ENCODE results near the gene KCNB1.

Gene KCNB1

GRCh38 chr20:49437057-49437456, 45.4 kb downstream of the KCNB1 start:
- no peak for DNase-seq (ENCODE audit: low read depth, low spot score)

DNA sequence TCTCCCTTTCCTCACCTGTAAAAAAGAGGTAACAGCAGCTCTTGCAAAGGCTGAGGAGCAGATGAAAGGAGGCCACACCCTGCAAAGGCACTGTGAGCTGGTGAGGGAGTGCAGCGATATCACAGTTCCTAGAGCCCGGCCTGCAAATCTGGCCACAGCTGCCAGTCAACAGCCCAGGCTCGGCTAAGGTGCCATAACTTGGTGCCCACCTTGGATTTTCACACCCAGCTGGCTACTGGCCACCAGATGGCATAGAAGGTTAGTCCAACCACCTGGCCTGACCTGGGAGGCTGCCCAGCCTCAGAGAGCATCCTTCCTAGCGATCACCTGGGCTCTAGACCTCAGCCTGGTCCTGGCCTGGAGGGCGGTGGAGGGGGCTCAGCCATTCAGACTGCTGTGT, 46.8 kb downstream of the KCNB1 start:
- DNase-seq (ENCODE audit: low read depth, low spot score) = no peak

GRCh38 chr20:49433333-49433732, 49.1 kb downstream of the KCNB1 start:
- no peak for DNase-seq (ENCODE audit: low read depth, low spot score)

GRCh38 chr20:49432550-49432949, 49.9 kb downstream of the KCNB1 start:
- no peak for DNase-seq (ENCODE audit: low read depth, low spot score)

- DNase-seq (ENCODE audit: low read depth, low spot score) = no peak
Measured at GRCh38 chr20:49431329-49431728, 51.1 kb downstream of the KCNB1 start.

DNA sequence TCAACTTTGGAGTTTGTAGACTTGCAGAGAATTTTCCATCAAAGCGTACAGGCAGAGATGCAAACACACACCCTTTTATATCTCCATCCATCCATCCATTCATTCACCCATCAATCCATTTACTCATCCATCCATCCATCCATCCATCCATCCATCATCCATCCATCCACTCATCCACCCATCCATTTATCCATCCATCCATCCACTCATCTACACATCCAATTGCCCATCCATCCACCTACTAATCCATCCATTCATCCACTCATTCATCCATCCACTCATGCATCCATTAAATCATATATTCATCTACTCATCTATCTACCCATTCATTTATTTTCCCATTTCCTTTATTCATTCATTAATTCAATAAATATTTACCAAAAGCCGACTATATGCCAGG, 52.1 kb downstream of the KCNB1 start:
- no peak for DNase-seq (ENCODE audit: low read depth, low spot score)

GRCh38 chr20:49427751-49428518, 54.5 kb downstream of the KCNB1 start:
- DNase-seq (ENCODE audit: low read depth, low spot score) = no peak

GRCh38 chr20:49426873-49427272, 55.6 kb downstream of the KCNB1 start:
- DNase-seq (ENCODE audit: low read depth, low spot score) = no peak

- DNase-seq (ENCODE audit: low read depth, low spot score) = no peak
Measured at GRCh38 chr20:49426395-49426794, 56.1 kb downstream of the KCNB1 start.

DNA sequence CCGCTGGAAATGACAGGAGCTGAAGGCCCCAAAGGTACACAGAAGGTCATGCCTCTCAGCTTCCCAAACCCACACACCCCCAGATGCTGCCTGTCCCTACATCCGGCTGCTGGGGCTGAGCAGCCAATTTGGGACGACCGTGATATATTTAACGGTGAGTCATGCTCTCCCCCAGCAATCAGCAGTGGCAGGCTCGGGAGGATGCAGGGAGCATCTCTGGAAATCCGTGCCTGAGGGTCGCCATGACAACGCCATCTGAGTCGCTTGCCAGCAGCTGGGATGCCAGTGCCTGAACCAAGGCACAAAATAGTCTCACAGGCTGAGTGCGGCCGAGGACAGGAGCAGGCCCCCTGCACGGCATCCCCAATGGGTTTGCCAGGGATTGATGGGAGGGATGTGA, 57.9 kb downstream of the KCNB1 start:
- DNase-seq (ENCODE audit: low read depth, low spot score) = no peak

GRCh38 chr20:49422161-49422560, 60.3 kb downstream of the KCNB1 start:
- DNase-seq (ENCODE audit: low read depth, low spot score) = no peak

- no peak for DNase-seq (ENCODE audit: low read depth, low spot score)
Measured at GRCh38 chr20:49420811-49421295, 61.6 kb downstream of the KCNB1 start.

- DNase-seq (ENCODE audit: low read depth, low spot score) = no peak
Measured at GRCh38 chr20:49420292-49420691, 62.2 kb downstream of the KCNB1 start.

DNA sequence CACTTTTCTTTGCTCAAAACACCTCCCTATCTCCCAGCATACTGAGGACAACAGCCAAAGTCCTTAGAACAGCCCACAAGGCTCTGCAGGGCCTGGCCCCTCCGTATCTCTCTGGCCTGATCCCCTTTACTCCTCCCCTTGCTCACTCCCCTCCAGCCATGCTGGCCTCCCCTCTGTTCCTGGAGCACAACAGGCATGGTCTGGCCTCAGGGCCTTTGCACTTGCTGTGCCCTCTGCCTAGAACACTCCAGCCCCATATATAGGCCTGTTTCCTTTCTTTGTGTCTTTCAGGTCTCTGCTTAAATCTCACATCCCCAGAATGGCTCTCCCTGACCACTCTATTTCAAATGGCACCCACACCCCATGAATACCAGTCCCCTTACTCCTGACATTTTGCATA, 62.7 kb downstream of the KCNB1 start:
- no peak for DNase-seq (ENCODE audit: low read depth, low spot score)

- no peak for DNase-seq (ENCODE audit: low read depth, low spot score)
Measured at GRCh38 chr20:49418809-49419208, 63.7 kb downstream of the KCNB1 start.

DNA sequence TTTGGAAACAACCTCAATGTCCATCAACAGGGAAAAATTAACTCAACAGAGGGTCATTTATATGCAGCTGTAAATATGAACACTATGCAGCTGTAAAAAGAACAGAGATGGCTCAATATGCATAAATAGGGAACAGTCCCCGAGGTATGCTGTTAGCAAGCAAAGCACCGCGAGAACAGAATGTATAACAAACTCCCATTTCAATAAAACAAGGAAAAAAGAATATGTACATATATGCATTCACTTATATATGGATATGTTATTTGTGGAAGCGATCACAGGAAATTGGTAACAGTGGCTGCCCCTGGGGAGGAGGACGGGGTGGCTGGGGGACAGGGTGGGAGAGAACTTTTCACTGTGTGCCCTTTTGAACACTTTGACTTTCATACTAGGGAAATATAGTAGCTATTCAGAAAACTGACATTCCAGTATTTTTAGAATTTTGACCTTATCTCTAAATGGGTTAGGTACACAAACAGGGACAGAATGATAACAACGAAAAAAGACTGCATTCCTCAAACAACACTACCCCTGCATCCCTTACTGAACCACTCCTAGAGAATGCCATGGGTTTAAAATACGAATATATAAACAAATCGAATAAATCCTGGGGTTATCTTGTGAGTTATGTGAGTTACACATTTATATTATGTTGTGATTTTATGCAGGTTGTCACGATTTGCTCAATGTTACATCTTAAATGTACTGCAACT, 64.5 kb downstream of the KCNB1 start:
- DNase-seq (ENCODE audit: low read depth, low spot score) = no peak

GRCh38 chr20:49415668-49416044, 66.8 kb downstream of the KCNB1 start:
- DNase-seq (ENCODE audit: low read depth, low spot score) = no peak

DNA sequence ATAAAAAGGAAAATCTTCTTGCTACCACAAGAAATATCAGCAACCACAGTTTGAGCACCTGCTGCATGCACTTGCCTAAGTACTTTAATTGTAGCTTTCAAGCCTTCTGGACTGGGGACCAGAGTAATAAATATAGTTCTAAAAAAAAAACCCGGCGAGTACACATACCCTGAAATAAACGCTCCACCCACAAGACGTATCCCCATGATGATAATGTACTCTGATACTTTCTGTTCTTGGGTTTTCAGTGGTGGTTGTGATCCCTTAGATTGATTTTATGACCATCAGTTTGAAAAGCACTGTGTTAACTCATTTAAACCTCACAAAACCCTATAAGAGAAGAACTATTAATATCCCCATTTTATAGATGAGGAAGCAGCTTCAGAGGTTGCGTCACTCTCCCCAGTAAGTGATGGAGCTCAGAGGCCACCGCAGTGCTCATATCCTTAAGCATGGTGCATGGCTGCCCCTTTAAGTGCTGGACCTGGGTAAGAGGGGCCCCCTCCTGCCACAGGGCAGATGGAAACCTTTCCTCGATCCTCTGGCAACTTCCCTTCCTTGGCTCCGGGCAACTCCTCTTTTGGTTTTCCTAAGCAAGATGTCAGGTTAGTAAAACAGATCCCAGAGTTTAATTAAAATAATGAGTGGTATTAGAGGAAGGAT, 67.3 kb downstream of the KCNB1 start:
- DNase-seq (ENCODE audit: low read depth, low spot score) = no peak

GRCh38 chr20:49413677-49414076, 68.8 kb downstream of the KCNB1 start:
- peak; percentile 14 for DNase-seq (ENCODE audit: low read depth, low spot score)

- no peak for DNase-seq (ENCODE audit: low read depth, low spot score)
Measured at GRCh38 chr20:49412953-49413352, 69.5 kb downstream of the KCNB1 start.

- no peak for DNase-seq (ENCODE audit: low read depth, low spot score)
Measured at GRCh38 chr20:49412254-49412653, 70.2 kb downstream of the KCNB1 start.

- DNase-seq (ENCODE audit: low read depth, low spot score) = peak; percentile 34
Measured at GRCh38 chr20:49411221-49411925, 71.1 kb downstream of the KCNB1 start.
